T-helper 9 cell (primary cell): Measurements from ENCODE around the gene ZBED6.

Experiments used
- DNase-seq: peaks from one replicate; pipeline ENCODE4 v3.0.0-alpha.2; 2020

Gene ZBED6

GRCh38 chr1:203842559-203842876 is 47.1 kb downstream of the ZBED6 start:
- no peak for DNase-seq

DNA sequence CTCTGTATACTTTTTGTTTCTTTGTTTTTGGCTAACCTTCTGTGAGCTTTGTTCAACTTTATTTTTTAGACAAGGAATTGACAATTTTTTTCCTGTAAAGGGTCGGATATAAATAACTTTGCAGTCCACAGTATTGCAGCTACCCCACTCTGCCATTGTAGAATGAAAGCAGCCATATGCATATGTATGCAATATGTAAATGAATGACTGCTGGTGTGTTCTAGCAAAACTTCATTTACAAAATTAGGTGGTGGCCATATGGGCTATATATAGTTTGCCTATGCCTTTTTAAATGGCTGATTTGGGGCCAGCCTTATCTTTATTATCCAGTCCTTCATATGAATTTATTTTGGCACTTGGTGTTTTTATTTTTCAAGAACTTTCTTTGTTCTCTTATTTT is 48.0 kb downstream of the ZBED6 start:
- DNase-seq = no peak
